AG04449 (cell line): ENCODE results near the gene CTNNA1.

ENCODE experiments used
- CTCF ChIA-PET: fragments of 350-600 bp; formaldehyde crosslinking; extraction: SDS; loops from one replicate; lab custom pipeline; 2021; ENCODE audit warnings: antibody characterized with exemption; lab: Yijun Ruan, JAX
- POLR2A ChIA-PET: fragments of 400-600, 350-600 bp; formaldehyde crosslinking; extraction: SDS; loops from one replicate; lab custom pipeline; 2020; ENCODE audit warnings: antibody characterized with exemption, inconsistent platforms; lab: Yijun Ruan, JAX
- DNase-seq: peaks from one replicate; pipeline ENCODE4 v3.0.0-alpha.2; 2010; ENCODE audit warnings: low read depth, low spot score
- H3K4me3 ChIP-seq: 2 replicates; pipeline ENCODE4 v1.5.1; 2011; ENCODE audit warnings: low read depth, mild to moderate bottlenecking, control low read depth, low read length
- CTCF ChIP-seq: IDR thresholded peaks from one replicate; pipeline ENCODE4 v1.5.1; 2011; ENCODE audit warnings: mild to moderate bottlenecking, moderate library complexity, low read length, control low read depth, inconsistent platforms; ENCODE audit not compliant: insufficient read depth; ENCODE audit errors: missing control alignments

The CTNNA1 gene

GRCh38 chr5:138975098-138975847, 222.0 kb downstream of the CTNNA1 start:
- TF ChIP-seq CTCF = no peak
- no peak overlapping the region for H3K4me3 ChIP-seq
- POLR2A ChIA-PET = interaction anchor here (0.8 kb wide), 1 partner anchor 12 kb away, joined by 3 read pairs; no protein-coding TSS in a partner anchor
- CTCF ChIA-PET = no interaction called here
- no peak for DNase-seq

- no peak overlapping the region for H3K4me3 ChIP-seq
- ChIA-PET CTCF (no interaction called here), POLR2A (interaction anchor here (1.1 kb wide), 1 partner anchor 49 kb away, joined by 3 read pairs; no protein-coding TSS in a partner anchor)
- TF ChIP-seq CTCF = no peak
- DNase-seq = no peak
These were observed 224.9 kb downstream of the CTNNA1 start for GRCh38 chr5:138978080-138978479.

GRCh38 chr5:138978581-138978980, 225.4 kb downstream of the CTNNA1 start:
- DNase-seq = no peak
- no peak overlapping the region for H3K4me3 ChIP-seq
- no peak for TF ChIP-seq CTCF
- ChIA-PET POLR2A (no interaction called here), CTCF (no interaction called here)

DNA sequence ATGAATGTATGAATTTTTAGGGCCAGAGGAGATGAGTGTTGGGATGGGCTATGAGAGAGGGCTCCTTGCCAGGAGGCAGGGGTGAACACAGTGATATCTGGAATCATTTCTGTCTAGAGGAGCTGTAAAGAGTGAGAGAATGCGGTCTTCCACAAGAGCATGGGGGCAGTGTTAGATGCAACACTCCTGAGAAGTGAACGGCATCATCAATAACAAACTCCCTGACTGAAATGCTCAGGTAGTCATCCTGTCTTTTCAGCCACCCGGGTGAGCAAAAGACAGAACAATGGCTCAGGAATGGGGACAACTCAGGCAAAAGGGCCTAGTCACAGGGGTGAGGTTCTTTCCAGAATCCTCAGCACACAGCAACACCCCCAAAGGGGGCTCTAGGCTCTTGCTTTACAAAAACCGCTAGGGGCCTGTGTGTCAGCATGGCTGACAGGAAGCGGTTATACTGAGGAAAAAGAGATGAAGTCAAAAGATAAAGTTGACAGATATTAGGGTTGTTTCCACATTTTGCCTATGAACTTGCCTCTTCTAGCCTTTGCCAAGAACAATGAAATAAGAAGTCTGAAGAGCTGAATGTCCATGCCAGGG, 226.6 kb downstream of the CTNNA1 start:
- no peak overlapping the region for H3K4me3 ChIP-seq
- no peak for TF ChIP-seq CTCF
- POLR2A ChIA-PET = no interaction called here
- no peak for DNase-seq
- CTCF ChIA-PET = no interaction called here

DNA sequence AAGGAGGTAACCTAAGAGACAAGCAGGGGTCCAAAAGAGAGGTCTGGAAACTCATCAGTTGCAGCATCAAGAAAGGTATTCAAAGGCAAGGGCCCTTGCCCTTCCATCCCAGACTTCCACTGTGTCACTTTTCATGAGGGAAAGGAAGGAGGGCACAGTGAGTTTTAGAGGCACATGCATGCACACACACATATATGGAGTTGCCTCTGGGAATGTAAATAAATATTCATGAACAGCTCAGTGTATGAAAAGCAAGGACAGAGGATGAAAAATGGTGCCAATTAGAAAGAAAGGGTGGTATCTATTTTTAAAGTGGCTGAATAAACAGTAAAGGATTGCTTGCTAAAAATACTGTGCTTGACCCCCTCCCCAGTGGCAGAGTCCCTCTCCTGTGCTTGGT, 227.2 kb downstream of the CTNNA1 start:
- ChIA-PET CTCF (no interaction called here), POLR2A (no interaction called here)
- no peak overlapping the region for H3K4me3 ChIP-seq
- DNase-seq = no peak
- no peak for TF ChIP-seq CTCF

- ChIA-PET POLR2A (no interaction called here), CTCF (no interaction called here)
- DNase-seq = no peak
- no peak for TF ChIP-seq CTCF
- no peak overlapping the region for H3K4me3 ChIP-seq
These were observed 227.9 kb downstream of the CTNNA1 start for GRCh38 chr5:138981131-138981530.
